H1 (cell line): ENCODE results near the gene MEI1.

Source experiments
- BCL11A ChIP-seq, 2 experiments: IDR thresholded peaks; one replicate each; pipeline ENCODE4 v1.6.1; 2011; ENCODE audit warnings: low read depth in 2 of 2, low read length in 2 of 2, mild to moderate bottlenecking in 2 of 2
- POLR2AphosphoS5 ChIP-seq: IDR thresholded peaks from 2 replicates; pipeline ENCODE4 v1.6.1; 2011; ENCODE audit warnings: low read depth, low read length
- TAF1 ChIP-seq: IDR thresholded peaks from 2 replicates; pipeline ENCODE4 v1.6.1; 2011; ENCODE audit warnings: mild to moderate bottlenecking, low read depth, low read length

DNA sequence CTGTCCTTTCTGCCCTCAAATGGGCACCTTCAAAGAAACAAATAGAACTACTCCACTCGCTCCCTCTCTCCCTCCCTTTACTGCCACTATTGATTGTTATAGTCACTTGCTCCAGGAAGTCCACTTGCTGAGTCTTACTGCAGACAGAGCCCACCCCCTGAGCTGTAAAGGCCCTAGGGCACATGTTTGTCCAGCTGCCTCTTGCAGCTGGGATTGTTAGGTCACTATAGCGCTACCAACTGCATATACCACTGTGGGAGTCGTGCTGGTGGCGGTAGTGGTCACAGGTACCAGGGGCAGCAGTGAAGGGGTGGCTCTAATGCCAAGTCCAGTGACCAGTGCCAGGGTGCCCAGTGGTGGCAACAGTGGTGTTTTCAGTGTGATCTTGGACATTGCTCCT is 129.2 kb downstream of the MEI1 start:
- TF ChIP-seq BCL11A (IDR thresholded peaks at IDR 0.05; ENCODE audit: low read depth in 2 of 2, low read length in 2 of 2), result no peak
- no peak for TF ChIP-seq TAF1
- no peak for TF ChIP-seq POLR2AphosphoS5
